GM18502 (cell line): ENCODE data around the gene TMEM223.
"Not testable (repeated sequence)": the region's sequence is repeated elsewhere in the genome, so short reads cannot be mapped to it uniquely, and the experiment has no call there.

Source experiments
- ATAC-seq: cut with Tn5 transposase; IDR thresholded peaks from one replicate; pipeline ENCODE4 v1.9.1; 2021; ENCODE audit warnings: mild to moderate bottlenecking; ENCODE audit not compliant: unreplicated experiment, poor library complexity

Gene TMEM223

GRCh38 chr11:62755086-62755615, 36.7 kb downstream of the TMEM223 start:
- no peak for ATAC-seq

GRCh38 chr11:62753736-62754603, 37.8 kb downstream of the TMEM223 start, which contains the start of gene ZBTB3:
Gene ZBTB3 (minus strand): TSS chr11:62754160. CDS start chr11:62753664, 496 bp downstream.
- peak; percentile 97 for ATAC-seq

GRCh38 chr11:62752994-62753735, 38.6 kb downstream of the TMEM223 start:
- ATAC-seq, result no peak

- no peak for ATAC-seq
These were observed 39.5 kb downstream of the TMEM223 start for GRCh38 chr11:62752177-62752785.

- ATAC-seq, result not testable (repeated sequence)
These were observed 41.9 kb downstream of the TMEM223 start for GRCh38 chr11:62749931-62750330.

GRCh38 chr11:62747475-62748160, 44.2 kb downstream of the TMEM223 start:
- no peak for ATAC-seq
